Stimulated activated CD8-positive, alpha-beta memory T cell treated with anti-CD3 and anti-CD28 coated beads, Interleukin-12 subunit alpha, Interleukin-12 subunit beta, amount 100 ng/mL, for 24 hours (primary cell): ENCODE results near the gene CALB2.
"Not testable (repeated sequence)": the region's sequence is repeated elsewhere in the genome, so short reads cannot be mapped to it uniquely, and the experiment has no call there.

Source experiments
- DNase-seq: peaks from one replicate; pipeline ENCODE4 v3.0.0-alpha.2; 2020; ENCODE audit errors: extremely low read depth

Gene CALB2

GRCh38 chr16:71352963-71353460, 5.5 kb upstream of the CALB2 start:
- no peak for DNase-seq

GRCh38 chr16:71353736-71354135, 4.8 kb upstream of the CALB2 start:
- no peak for DNase-seq

- no peak for DNase-seq
Observed at GRCh38 chr16:71354156-71354555, 4.4 kb upstream of the CALB2 start.

GRCh38 chr16:71356051-71356740, 2.3 kb upstream of the CALB2 start:
- no peak for DNase-seq

- DNase-seq, result not testable (repeated sequence)
Observed at GRCh38 chr16:71356936-71357335, 1.6 kb upstream of the CALB2 start.

- no peak for DNase-seq
Observed at GRCh38 chr16:71357681-71358080, 842 bp upstream of the CALB2 start.

- no peak for DNase-seq
Observed at GRCh38 chr16:71359431-71359830, 908 bp downstream of the CALB2 start.

- DNase-seq, result no peak
Observed at GRCh38 chr16:71360378-71360777, 1.9 kb downstream of the CALB2 start.

GRCh38 chr16:71364133-71364681, 5.7 kb downstream of the CALB2 start:
- DNase-seq, result no peak

- no peak for DNase-seq
Observed at GRCh38 chr16:71365021-71365420, 6.5 kb downstream of the CALB2 start.

- DNase-seq, result no peak
Observed at GRCh38 chr16:71367241-71367976, 8.9 kb downstream of the CALB2 start.

- DNase-seq, result no peak
Observed at GRCh38 chr16:71368958-71369357, 10.4 kb downstream of the CALB2 start.

GRCh38 chr16:71369494-71369893, 11.0 kb downstream of the CALB2 start:
- DNase-seq, result no peak

- no peak for DNase-seq
Observed at GRCh38 chr16:71371237-71371636, 12.7 kb downstream of the CALB2 start.

GRCh38 chr16:71373073-71373472, 14.6 kb downstream of the CALB2 start:
- DNase-seq, result no peak

GRCh38 chr16:71376465-71377157, 18.1 kb downstream of the CALB2 start:
- no peak for DNase-seq

- DNase-seq, result no peak
Observed at GRCh38 chr16:71379711-71380110, 21.2 kb downstream of the CALB2 start.

- DNase-seq, result no peak
Observed at GRCh38 chr16:71380831-71381230, 22.3 kb downstream of the CALB2 start.

GRCh38 chr16:71383054-71383773, 24.7 kb downstream of the CALB2 start:
- DNase-seq, result no peak

GRCh38 chr16:71384073-71384724, 25.7 kb downstream of the CALB2 start:
- no peak for DNase-seq
